GM18499 (cell line): Measurements from ENCODE around the gene RPS15.

Experiments
- ATAC-seq: cut with Tn5 transposase; IDR thresholded peaks from one replicate; pipeline ENCODE4 v1.9.1; 2021; ENCODE audit warnings: moderate number of reproducible peaks; ENCODE audit not compliant: insufficient read depth, unreplicated experiment

Gene RPS15

DNA sequence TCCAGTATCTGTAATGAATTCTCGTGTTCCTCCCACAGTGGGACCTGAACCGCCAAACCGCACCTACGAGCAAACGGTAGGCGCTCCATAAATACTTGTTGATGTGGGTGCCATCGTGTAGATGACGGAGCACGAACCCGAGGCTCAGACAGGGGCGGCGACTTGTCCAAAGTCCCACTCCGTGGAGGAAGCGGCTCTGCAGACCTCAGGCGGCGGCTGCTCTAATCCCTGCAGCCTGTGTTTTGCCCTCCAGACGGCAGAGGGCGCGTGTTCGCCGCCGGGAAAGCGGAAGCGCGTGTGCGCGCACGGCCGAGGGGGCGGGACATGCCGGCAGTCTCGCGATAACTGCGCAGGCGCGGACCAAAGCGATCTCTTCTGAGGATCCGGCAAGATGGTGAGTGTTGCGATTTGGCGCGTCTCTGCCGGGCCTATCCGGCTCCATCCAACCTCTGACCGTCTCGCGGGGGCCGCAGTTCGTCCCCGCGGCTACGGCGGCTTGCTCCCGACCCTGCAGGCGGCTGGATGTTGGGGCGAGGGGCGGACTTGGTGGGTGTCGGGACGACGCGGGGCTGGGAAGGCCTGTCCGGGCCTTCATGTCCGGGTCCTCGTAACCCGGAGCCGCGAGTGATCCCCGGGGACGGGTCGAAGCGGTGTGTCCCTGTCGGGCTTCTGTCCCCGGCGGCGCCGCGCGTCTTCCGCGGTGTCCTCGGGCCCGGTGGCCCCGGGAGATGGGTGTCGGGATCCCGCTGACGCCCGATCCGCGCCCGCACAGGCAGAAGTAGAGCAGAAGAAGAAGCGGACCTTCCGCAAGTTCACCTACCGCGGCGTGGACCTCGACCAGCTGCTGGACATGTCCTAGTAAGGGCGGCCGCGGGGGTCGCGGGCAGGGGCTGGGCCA is at the start of gene RPS15:
Gene RPS15, plus strand, starts transcription at position 362 of the 898 bp plus-strand sequence. Its CDS starts 30 bp downstream, at position 392.
- peak; percentile 46 for ATAC-seq

DNA sequence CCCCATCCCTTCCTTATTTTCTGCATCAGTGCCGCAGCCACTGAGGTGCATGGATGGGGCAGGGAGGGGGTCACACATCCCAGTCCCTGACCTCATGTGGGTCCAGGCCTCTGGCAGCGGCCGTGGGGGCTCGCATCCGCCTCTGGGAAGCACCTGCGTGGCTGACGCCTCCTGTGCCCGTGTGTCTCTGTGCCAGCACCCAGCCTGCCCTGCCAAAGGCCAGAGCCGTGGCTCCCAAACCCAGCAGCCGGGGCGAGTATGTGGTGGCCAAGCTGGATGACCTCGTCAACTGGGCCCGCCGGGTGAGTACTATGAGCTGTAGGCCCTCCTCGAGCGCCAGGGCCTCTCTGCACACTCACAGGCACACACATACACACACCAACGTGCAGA is 49.6 kb upstream of the RPS15 start:
- no peak for ATAC-seq

GRCh38 chr19:1389033-1389940 is 48.9 kb upstream of the RPS15 start:
- ATAC-seq, result no peak

DNA sequence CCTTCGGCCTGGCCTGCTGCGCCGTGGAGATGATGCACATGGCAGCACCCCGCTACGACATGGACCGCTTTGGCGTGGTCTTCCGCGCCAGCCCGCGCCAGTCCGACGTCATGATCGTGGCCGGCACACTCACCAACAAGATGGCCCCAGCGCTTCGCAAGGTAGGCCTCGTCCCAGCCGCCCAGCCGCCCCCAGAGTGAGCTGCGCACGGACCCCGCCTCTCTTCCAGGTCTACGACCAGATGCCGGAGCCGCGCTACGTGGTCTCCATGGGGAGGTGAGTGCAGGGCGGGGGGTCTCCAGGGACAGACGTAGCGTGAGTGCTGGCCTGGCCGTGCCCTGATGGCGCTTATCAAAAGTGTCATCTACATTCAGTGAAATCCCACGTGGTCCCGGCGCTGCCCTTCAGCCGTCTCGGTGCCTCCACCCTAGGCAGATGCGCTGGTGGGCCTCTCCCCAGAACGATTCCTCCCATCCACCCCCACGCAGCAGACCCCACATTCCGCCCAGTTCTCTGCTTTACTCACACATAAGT is 47.2 kb upstream of the RPS15 start:
- ATAC-seq, result no peak

DNA sequence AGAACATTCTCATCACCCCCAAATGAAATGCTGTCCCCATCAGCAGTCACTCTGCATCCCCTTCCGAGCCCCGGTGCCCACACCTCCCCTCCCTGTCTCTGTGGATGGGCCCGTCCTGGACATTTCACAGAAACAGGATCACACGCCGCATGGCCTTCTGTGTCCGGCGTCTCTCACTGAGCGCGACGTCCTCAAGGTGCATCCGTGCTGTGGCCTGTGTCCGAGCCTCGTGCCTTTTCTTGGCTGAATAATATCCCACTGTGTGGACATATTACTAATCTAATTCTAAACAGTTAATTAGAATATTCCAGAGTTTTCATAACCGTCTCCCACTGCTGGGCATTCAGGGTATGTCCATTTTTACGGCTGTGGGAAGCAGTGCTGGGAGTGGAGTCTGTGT is 45.8 kb upstream of the RPS15 start:
- no peak for ATAC-seq

GRCh38 chr19:1392939-1393530 is 45.2 kb upstream of the RPS15 start:
- ATAC-seq, result no peak

GRCh38 chr19:1393841-1394240 is 44.4 kb upstream of the RPS15 start:
- no peak for ATAC-seq

- ATAC-seq, result no peak
Observed at GRCh38 chr19:1394252-1395193, 43.7 kb upstream of the RPS15 start.

DNA sequence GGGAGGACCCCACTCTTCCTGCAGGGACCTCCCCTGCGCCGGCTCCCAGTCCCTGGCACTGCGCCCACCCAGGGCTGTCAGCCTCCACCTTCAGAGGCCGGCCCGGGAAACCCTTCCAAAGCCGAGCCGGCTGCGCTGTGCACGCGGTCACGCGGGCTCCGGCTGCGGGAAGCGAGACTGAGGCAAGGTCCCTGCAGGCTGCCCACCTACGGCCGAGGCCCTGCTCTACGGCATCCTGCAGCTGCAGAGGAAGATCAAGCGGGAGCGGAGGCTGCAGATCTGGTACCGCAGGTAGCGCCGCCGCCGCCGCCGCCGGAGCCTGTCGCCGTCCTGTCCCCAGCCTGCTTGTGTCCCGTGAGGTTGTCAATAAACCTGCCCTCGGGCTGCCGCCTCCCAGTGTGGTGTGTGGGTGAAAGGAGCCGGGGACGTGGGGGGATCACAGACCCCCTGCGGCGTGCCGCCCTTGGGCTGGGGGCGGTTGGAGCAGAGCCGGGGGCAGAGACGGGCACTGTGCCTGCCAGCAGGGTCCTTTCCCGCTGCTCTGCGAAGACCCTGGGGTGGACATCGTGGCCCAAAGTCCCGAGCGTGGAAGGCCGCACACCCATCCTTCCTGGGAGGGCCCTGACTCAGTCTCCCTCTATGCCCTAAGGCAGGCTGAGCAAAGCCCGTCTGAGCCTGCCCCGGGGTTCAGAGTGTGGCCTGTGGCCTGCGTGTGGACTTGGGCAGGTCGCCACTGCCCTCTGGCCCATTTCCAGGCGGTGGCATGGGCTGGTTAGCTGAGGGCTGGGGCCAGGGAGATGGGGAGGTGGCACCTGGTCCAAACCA is 42.8 kb upstream of the RPS15 start:
- ATAC-seq, result no peak

DNA sequence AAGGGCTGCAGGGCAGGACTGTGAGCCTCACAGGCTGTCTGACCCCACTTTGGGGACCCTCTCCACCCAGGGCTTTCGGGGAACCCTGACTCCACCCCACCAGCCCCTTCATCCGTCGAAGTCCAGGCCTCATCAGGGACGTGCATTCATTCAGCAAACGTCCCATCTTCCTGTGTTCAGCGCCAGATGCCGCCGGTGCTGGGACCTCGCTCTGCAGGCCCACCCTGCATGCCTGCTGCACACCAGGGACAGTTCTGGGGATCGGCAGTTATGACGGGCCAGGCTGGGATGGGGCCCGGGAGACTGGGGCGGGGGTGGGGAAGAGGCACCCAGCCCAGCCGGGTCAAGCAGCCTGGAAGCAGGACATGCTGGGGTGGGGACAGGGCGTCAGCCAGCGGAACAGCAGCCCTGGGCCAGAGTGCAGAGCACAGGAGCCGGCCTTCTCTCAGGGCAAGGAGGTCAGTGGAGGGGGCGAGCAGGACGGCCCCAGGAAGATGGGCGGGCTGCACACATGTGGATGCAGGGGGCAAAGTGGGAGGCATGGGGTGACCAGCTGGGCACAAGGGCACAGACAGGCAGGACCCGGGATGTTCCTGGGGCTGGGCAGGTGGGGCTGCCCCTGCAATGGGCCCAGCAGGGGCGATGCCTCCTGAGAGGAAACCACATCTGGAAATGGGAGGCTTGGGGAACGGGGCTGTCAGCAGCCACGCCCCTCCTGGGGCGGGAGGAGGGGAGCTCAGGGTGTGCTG is 42.0 kb upstream of the RPS15 start:
- no peak for ATAC-seq

DNA sequence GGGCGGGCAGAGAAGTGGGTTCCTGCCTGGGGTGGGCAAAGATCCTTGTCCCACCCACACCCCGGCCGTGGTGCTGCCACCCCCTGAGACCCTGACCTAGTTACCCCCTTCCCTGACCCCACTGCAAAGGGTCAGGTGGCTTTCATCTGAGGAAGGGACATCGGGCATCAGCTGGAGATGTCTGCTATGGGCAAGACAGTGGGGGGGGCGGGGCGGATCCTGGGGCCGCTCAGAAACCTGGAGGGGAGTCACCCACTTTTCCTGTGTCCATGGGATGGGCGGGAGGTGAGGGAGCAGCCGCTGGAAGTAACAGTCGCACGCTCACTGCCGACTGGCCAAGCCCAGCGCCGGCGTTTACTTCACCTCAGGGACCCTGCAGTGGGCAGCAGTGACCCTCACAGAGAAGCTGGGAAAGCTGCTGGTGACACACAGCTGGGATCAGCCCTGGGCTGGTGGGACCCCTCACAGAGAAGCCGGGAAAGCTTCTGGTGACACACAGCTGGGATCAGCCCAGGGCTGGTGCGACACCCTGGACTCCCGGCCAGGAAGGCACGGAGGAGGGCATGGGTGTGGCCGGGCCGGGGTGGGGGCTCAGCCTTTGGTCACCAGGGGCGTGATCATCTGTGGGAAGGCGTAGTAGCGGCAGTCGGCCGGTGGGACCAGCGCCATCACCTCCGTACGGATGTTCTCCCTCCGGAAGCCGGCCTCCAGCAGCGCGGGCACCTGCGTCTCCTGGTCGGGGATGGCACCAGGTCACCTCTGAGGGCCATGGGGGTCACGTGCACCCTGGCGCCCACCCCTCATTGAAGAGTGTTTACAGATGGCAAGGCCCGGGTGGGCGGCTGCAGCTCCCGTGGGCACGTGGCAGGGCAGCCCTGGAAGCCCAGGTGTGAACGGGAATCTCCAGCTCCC is 41.2 kb upstream of the RPS15 start:
- no peak for ATAC-seq

DNA sequence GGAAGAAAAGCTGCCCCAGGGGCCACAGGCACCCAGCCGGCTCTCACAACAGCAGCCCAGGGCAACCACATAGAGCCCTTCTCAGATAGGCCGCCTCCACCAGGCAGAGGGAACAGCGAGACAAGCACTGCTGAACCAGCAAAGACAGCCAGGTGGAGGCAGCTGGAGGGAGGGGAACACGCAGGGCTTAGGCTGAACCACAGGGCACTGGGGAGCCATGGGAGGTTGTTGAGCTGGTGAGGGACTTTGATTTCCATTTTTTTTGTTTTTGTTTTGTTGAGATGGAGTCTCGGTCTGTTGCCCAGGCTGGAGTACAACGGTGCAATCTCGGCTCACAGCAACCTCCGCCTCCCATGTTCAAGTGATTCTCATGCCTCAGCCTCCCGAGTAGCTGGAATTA is 40.4 kb upstream of the RPS15 start:
- ATAC-seq, result no peak

DNA sequence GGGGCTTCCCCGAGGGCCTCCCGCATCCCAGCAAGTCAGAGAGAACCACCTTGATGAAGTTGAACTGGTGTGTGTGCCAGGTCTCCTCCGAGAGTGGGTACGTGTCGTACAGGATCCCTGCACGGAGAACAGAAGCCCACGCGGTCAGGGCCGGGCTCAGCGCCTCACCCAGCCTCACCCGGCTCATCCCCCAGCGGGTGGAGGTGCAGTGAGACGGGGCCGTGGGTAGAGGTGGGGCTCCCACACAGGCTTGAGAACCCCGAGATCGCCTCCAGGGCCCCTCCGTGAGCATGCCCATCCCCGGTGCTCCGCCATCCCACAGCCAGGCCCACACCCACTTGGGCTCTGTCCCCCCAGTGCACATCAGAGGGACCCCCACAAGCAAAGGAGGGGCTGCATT is 39.1 kb upstream of the RPS15 start:
- ATAC-seq, result no peak

DNA sequence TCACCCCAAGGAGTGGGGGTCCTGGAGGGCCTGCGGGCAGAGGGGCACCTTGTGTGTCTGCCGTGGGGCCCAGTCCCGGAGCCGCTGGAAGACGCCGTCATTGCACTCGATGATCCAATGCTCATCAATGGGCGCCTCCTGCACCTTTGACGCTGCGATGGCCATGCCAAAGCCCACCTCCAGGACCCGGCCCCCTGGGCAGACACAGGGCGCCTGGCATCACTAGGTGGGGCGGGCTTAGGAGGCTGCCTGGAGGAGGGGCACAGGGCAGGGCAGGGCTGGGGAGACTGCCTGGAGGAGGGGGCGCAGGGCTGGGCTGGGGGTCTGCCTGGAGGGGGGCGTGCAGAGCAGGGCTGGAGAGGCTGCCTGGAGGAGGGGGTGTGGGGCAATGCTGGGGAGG is 38.5 kb upstream of the RPS15 start:
- no peak for ATAC-seq

DNA sequence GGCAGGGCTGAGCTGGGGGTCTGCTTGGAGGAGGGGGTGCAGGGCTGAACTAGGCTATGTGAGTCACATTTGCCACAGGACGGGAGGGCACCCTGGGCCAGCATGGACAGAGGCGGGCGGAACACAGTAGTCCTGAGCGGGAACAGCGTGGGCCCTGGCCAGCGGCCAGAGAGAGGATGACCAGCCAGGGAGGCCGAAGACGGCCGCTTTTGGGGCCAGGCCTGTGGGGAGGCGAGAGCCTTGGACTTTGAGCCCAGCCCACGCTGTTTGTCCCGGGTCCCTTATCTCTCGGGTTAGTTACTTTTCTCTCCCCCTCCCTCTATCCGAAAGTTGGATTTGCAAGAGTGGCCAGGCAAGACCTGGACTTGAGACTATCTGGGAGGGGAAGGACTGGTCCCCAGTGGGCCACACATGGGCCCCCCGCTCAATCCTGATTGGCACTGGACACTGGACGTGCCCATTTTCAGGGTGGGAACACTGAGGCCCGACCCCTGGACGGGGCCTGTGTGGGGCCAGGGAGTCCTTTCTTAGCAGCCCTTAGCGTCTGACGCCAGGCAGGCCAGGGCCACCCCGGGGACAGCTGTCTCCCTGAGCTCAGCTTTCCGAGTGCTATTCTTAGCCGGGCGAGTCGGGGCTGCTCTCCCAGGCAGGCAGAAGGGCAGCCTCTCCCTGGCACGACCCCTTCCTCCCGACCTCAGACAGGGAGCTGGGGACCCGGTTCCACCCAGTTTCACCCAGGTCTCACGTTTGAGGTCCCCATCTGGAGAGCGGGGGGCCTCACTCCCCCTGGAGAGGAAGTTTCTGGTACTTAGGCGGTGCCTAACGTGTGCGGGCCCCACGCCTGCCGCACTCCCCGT is 37.7 kb upstream of the RPS15 start:
- no peak for ATAC-seq
